Hepatocyte (in vitro differentiated cells): ENCODE results near the gene RALA. TPM values are rescaled to one million over a fixed set of nuclear protein-coding genes. Genes with fewer than 3 reads are reported as not detected.

ENCODE experiments used
- DNase-seq: peaks from one replicate; pipeline ENCODE4 v3.0.0-alpha.2; 2016; ENCODE audit warnings: low spot score
- H2AFZ ChIP-seq: fragments of 200-600 bp; sonication (generic); 2 replicates; pipeline ENCODE4 v1.6.0; 2016; ENCODE audit warnings: antibody characterized with exemption, mild to moderate bottlenecking
- H3K27ac ChIP-seq: fragments of 200-600 bp; sonication (generic); 2 replicates; pipeline ENCODE4 v1.5.1; 2016; ENCODE audit warnings: mild to moderate bottlenecking
- H3K27me3 ChIP-seq: fragments of 200-600 bp; sonication (generic); 2 replicates; pipeline ENCODE4 v1.6.1; 2016
- H3K36me3 ChIP-seq: fragments of 200-600 bp; sonication (generic); replicated peaks from 2 replicates; pipeline ENCODE4 v1.5.1; 2016; ENCODE audit warnings: low read depth; ENCODE audit not compliant: insufficient read depth
- H3K4me1 ChIP-seq: fragments of 200-600 bp; sonication (generic); 2 replicates; pipeline ENCODE4 v1.5.1; 2016; ENCODE audit warnings: mild to moderate bottlenecking, moderate library complexity; ENCODE audit not compliant: insufficient read depth
- H3K4me2 ChIP-seq: fragments of 200-600 bp; sonication (generic); 2 replicates; pipeline ENCODE4 v1.6.0; 2016
- H3K4me3 ChIP-seq: fragments of 200-600 bp; sonication (generic); 2 replicates; pipeline ENCODE4 v1.5.1; 2016; ENCODE audit warnings: mild to moderate bottlenecking
- H3K79me2 ChIP-seq: fragments of 200-600 bp; sonication (generic); 2 replicates; pipeline ENCODE4 v1.6.0; 2017; ENCODE audit warnings: mild to moderate bottlenecking
- H3K9me2 ChIP-seq: fragments of 200-600 bp; sonication (generic); replicated peaks from 2 replicates; pipeline ENCODE4 v1.6.0; 2017; ENCODE audit warnings: mild to moderate bottlenecking; ENCODE audit not compliant: insufficient read depth
- H3K9me3 ChIP-seq: fragments of 200-600 bp; sonication (generic); 2 replicates; pipeline ENCODE4 v1.5.1; 2016; ENCODE audit warnings: low read depth, mild to moderate bottlenecking
- H4K20me1 ChIP-seq: fragments of 200-600 bp; sonication (generic); 2 replicates; pipeline ENCODE4 v1.6.0; 2016; ENCODE audit warnings: mild to moderate bottlenecking; ENCODE audit not compliant: insufficient read depth, poor library complexity, severe bottlenecking
- CTCF ChIP-seq: fragments of 200-600 bp; sonication (generic); IDR thresholded peaks from 2 replicates; pipeline ENCODE4 v1.5.1; 2016; ENCODE audit warnings: antibody characterized with exemption, mild to moderate bottlenecking; ENCODE audit not compliant: poor library complexity
- EZH2 ChIP-seq: fragments of 200-600 bp; sonication (generic); IDR thresholded peaks from 2 replicates; pipeline ENCODE4 v1.6.1; 2016; ENCODE audit warnings: antibody characterized with exemption, mild to moderate bottlenecking, borderline replicate concordance
- EZH2phosphoT487 ChIP-seq: fragments of 200-600 bp; sonication (generic); IDR thresholded peaks from one replicate; pipeline ENCODE4 v1.6.1; 2018; ENCODE audit warnings: antibody characterized with exemption, mild to moderate bottlenecking, low read depth, moderate library complexity; ENCODE audit not compliant: unreplicated experiment, severe bottlenecking
- WGBS: methylation state at CpG from one replicate; pipeline ENCODE4 v1.1.6; 2016; ENCODE audit warnings: low lambda C conversion rate; ENCODE audit errors: missing lambda C conversion rate; 5-methylcytosine and 5-hydroxymethylcytosine counted together
- polyA plus RNA-seq: library from polyadenylated mRNA; unstranded; fragments of >200 nt; fragmentation: Nextera tagmentation; extraction: Ambion mirVana; gene quantifications from 2 replicates; pipeline ENCODE4 v1.2.1, GENCODE V29; 2016
- total RNA-seq: library from RNA; depleted of rRNA; stranded (reverse); fragments of >200 nt; gene quantifications from 2 replicates; pipeline ENCODE4 v1.2.3, GENCODE V29; 2014

The RALA gene
- total and polyA plus RNA-seq, 2 experiments from 2014 or later = 25.5 to 42.8 TPM

- Histone ChIP-seq H3K27ac (peak overlapping the region; percentile 89), H3K4me3 (no peak overlapping the region), H3K36me3 (no peaks in the 10 kb centered on the region), H3K9me3 (no peaks in the 10 kb centered on the region), H3K4me2 (peak overlapping the region; percentile 78), H2AFZ (no peak overlapping the region), H4K20me1 (no peaks in the 10 kb centered on the region), H3K27me3 (no peaks in the 10 kb centered on the region), H3K4me1 (peaks cover 13% of the 10 kb centered on the region), H3K79me2 (peaks cover 18% of the 10 kb centered on the region), H3K9me2 (no peaks in the 10 kb centered on the region)
- TF ChIP-seq CTCF (no peak), EZH2 (no peak), EZH2phosphoT487 (no peak)
- no peak for DNase-seq
- 61% methylated on average over 2 of the region's 2 CpGs for WGBS
These were observed 111.2 kb downstream of the RALA start for GRCh38 chr7:39734633-39735004.

- H3K27ac ChIP-seq = no peak overlapping the region
- H3K4me3 ChIP-seq = no peak overlapping the region
- no peaks in the 10 kb centered on the region for H4K20me1 ChIP-seq
- H3K4me2 ChIP-seq = no peak overlapping the region
- 56% methylated on average over 4 of the region's 4 CpGs for WGBS
- peaks cover 18% of the 10 kb centered on the region for H3K79me2 ChIP-seq
- H3K9me3 ChIP-seq = no peaks in the 10 kb centered on the region
- H3K27me3 ChIP-seq = no peaks in the 10 kb centered on the region
- H3K36me3 ChIP-seq = no peaks in the 10 kb centered on the region
- peaks cover 13% of the 10 kb centered on the region for H3K4me1 ChIP-seq
- no peak for DNase-seq
- no peak overlapping the region for H2AFZ ChIP-seq
- no peaks in the 10 kb centered on the region for H3K9me2 ChIP-seq
- no peak for TF ChIP-seq EZH2phosphoT487
- no peak for TF ChIP-seq EZH2
- no peak for TF ChIP-seq CTCF
These were observed 112.5 kb downstream of the RALA start for GRCh38 chr7:39735903-39736302.

- WGBS = 82% methylated on average over 13 of the region's 13 CpGs
- Histone ChIP-seq H3K4me1 (no peaks in the 10 kb centered on the region), H3K27me3 (no peaks in the 10 kb centered on the region), H3K9me3 (no peaks in the 10 kb centered on the region), H4K20me1 (no peaks in the 10 kb centered on the region), H2AFZ (no peak overlapping the region), H3K4me2 (no peak overlapping the region), H3K9me2 (no peaks in the 10 kb centered on the region), H3K4me3 (no peak overlapping the region), H3K79me2 (peaks cover 8% of the 10 kb centered on the region), H3K27ac (no peak overlapping the region), H3K36me3 (no peaks in the 10 kb centered on the region)
- peak; percentile 58 for DNase-seq
- TF ChIP-seq CTCF (peak; percentile 39), EZH2 (no peak)
These were observed 118.7 kb downstream of the RALA start for GRCh38 chr7:39741942-39742623.

- WGBS = 86% methylated on average over 2 of the region's 2 CpGs
- H3K79me2 ChIP-seq = peaks cover 3% of the 10 kb centered on the region
- H3K4me2 ChIP-seq = no peak overlapping the region
These were observed 121.2 kb downstream of the RALA start for GRCh38 chr7:39744620-39745019.

More at GRCh38 chr7:39744620-39745019, 121.2 kb downstream of the RALA start:
- no peak overlapping the region for H3K4me3 ChIP-seq
- H3K9me2 ChIP-seq = no peaks in the 10 kb centered on the region
- DNase-seq = no peak
- H3K9me3 ChIP-seq = no peaks in the 10 kb centered on the region
- no peaks in the 10 kb centered on the region for H3K27me3 ChIP-seq
- TF ChIP-seq CTCF (no peak), EZH2phosphoT487 (no peak), EZH2 (no peak)
- H4K20me1 ChIP-seq = no peaks in the 10 kb centered on the region
- no peaks in the 10 kb centered on the region for H3K36me3 ChIP-seq
- H3K4me1 ChIP-seq = no peaks in the 10 kb centered on the region
- H3K27ac ChIP-seq = no peak overlapping the region
- H2AFZ ChIP-seq = no peak overlapping the region
